Neural cell (in vitro differentiated cells): ENCODE data around the gene CABLES1. TPM values are rescaled to one million over a fixed set of nuclear protein-coding genes. Genes with fewer than 3 reads are reported as not detected.

Source experiments
- H2AFZ ChIP-seq: fragments of 200-600, 300-800 bp; sonication (generic), shearing (Covaris generic); 2 replicates; pipeline ENCODE4 v1.6.0; 2014; ENCODE audit warnings: low read depth, mild to moderate bottlenecking, antibody characterized with exemption, low read length, moderate library complexity
- H3F3A ChIP-seq: fragments of 200-600 bp; shearing (Covaris generic); 2 replicates; pipeline ENCODE4 v1.6.1; 2016; ENCODE audit warnings: mild to moderate bottlenecking, moderate library complexity, mixed read lengths, antibody characterized with exemption, low read length; ENCODE audit not compliant: insufficient read depth, poor library complexity, severe bottlenecking
- H3K27ac ChIP-seq: fragments of 200-600, 300-800 bp; sonication (generic), shearing (Covaris generic); 2 replicates; pipeline ENCODE4 v1.5.1; 2014; ENCODE audit warnings: mild to moderate bottlenecking, low read length, moderate library complexity
- H3K27me3 ChIP-seq: fragments of 300-800, 200-600 bp; sonication (generic), shearing (Covaris generic); 2 replicates; pipeline ENCODE4 v1.6.0; 2014; ENCODE audit warnings: mild to moderate bottlenecking, low read depth, low read length, moderate library complexity; ENCODE audit not compliant: insufficient read depth
- H3K36me3 ChIP-seq: fragments of 300-800, 200-600 bp; sonication (generic), shearing (Covaris generic); 2 replicates; pipeline ENCODE4 v1.5.1; 2014; ENCODE audit warnings: mild to moderate bottlenecking, antibody characterized with exemption, low read length, moderate library complexity; ENCODE audit not compliant: insufficient read depth
- H3K4me2 ChIP-seq: fragments of 300-800, 200-600 bp; sonication (generic), shearing (Covaris generic); 2 replicates; pipeline ENCODE4 v1.6.0; 2014; ENCODE audit warnings: mild to moderate bottlenecking, low read length
- H3K4me3 ChIP-seq: fragments of 300-800, 200-600 bp; sonication (generic), shearing (Covaris generic); 2 replicates; pipeline ENCODE4 v1.5.1; 2014; ENCODE audit warnings: mild to moderate bottlenecking, low read length, moderate library complexity
- H3K79me2 ChIP-seq: fragments of 200-600 bp; shearing (Covaris generic); replicated peaks from 2 replicates; pipeline ENCODE4 v1.6.0; 2014; ENCODE audit warnings: mild to moderate bottlenecking, low read length, moderate library complexity; ENCODE audit not compliant: insufficient read depth
- H3K9ac ChIP-seq: fragments of 300-800, 200-600 bp; sonication (generic), shearing (Covaris generic); 2 replicates; pipeline ENCODE4 v1.6.1; 2016; ENCODE audit warnings: mild to moderate bottlenecking, low read length, mixed read lengths
- H3K9me2 ChIP-seq: fragments of 200-600 bp; shearing (Covaris generic); 2 replicates; pipeline ENCODE4 v1.6.1; 2016; ENCODE audit warnings: mild to moderate bottlenecking, low read length, mixed read lengths; ENCODE audit not compliant: insufficient read depth
- H3K9me3 ChIP-seq: fragments of 200-600, 300-800 bp; sonication (generic), shearing (Covaris generic); 2 replicates; pipeline ENCODE4 v1.6.1; 2016; ENCODE audit warnings: mild to moderate bottlenecking, mixed run types, low read length, moderate library complexity, mixed read lengths
- H4K20me1 ChIP-seq: fragments of 200-600 bp; shearing (Covaris generic); 2 replicates; pipeline ENCODE4 v1.6.1; 2016; ENCODE audit warnings: mild to moderate bottlenecking, mixed run types; ENCODE audit not compliant: insufficient read depth
- EP300 ChIP-seq: fragments of 450-650 bp; conservative IDR thresholded peaks from 2 replicates; pipeline ENCODE4 v1.6.1; 2014; ENCODE audit warnings: antibody characterized with exemption, mild to moderate bottlenecking, moderate library complexity; ENCODE audit not compliant: poor library complexity, severe bottlenecking
- EZH2 ChIP-seq: fragments of 200-600, 300-800 bp; shearing (Covaris generic), sonication (generic); IDR thresholded peaks from 2 replicates; pipeline ENCODE4 v1.6.1; 2014; ENCODE audit warnings: antibody characterized with exemption, low read length, borderline replicate concordance, mild to moderate bottlenecking; ENCODE audit not compliant: insufficient read depth, poor library complexity, severe bottlenecking
- MXI1 ChIP-seq: fragments of 450-650 bp; conservative IDR thresholded peaks from 2 replicates; pipeline ENCODE4 v1.6.1; 2014; ENCODE audit warnings: antibody characterized with exemption, mild to moderate bottlenecking; ENCODE audit not compliant: poor library complexity, severe bottlenecking
- POLR2AphosphoS5 ChIP-seq: IDR thresholded peaks from 2 replicates; pipeline ENCODE4 v1.6.1; 2012
- RAD21 ChIP-seq: fragments of 450-650 bp; conservative IDR thresholded peaks from 2 replicates; pipeline ENCODE4 v1.6.1; 2014; ENCODE audit warnings: antibody characterized with exemption, mild to moderate bottlenecking, moderate library complexity
- SMC3 ChIP-seq: fragments of 450-650 bp; conservative IDR thresholded peaks from 2 replicates; pipeline ENCODE4 v1.6.1; 2014; ENCODE audit warnings: antibody characterized with exemption, mild to moderate bottlenecking, moderate library complexity; ENCODE audit not compliant: poor library complexity
- TAF1 ChIP-seq: IDR thresholded peaks from 2 replicates; pipeline ENCODE4 v1.6.1; 2012; ENCODE audit warnings: low read depth
- polyA plus RNA-seq: library from polyadenylated mRNA; depleted of rRNA; stranded (reverse); fragments of >200 nt; gene quantifications from 2 replicates; pipeline ENCODE4 v1.2.3, GENCODE V29; 2014
- TF ChIP-seq, protein P1 (sequence below): IDR thresholded peaks from 2 replicates; pipeline ENCODE4 v1.6.1; 2012; ENCODE audit warnings: borderline replicate concordance
- TF ChIP-seq, protein P2 (sequence below): fragments of 450-650 bp; IDR thresholded peaks from 2 replicates; pipeline ENCODE4 v1.5.1; 2014; ENCODE audit warnings: antibody characterized with exemption, mild to moderate bottlenecking, moderate library complexity; ENCODE audit not compliant: poor library complexity, severe bottlenecking

CABLES1 gene
- polyA plus RNA-seq, 1 donor from 2014 or later: 1.4 TPM

DNA sequence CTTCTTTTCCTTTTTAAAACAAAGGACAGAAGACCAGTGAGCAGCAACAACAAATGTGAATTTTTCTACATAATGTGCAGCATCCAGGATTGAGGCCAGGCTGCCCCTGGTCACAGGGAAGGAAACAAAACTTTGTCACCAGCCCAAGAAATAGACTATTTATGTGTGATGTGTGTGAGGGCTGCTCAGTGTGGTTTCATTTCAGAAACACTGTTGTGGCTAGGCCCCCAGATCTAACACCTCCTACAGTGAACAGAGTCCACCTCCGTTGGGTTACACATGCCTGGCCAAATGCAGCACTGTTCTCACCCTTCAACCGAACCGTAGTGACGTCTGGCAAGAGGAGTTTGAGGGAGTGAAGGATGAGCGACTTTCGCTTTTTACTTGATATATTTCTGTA lies 171.5 kb downstream of the CABLES1 start:
- Histone ChIP-seq H3K79me2 (no peaks in the 10 kb centered on the region), H3F3A (no peaks in the 10 kb centered on the region), H2AFZ (no peak overlapping the region), H3K9me3 (no peaks in the 10 kb centered on the region), H3K4me2 (no peak overlapping the region), H3K27me3 (no peaks in the 10 kb centered on the region), H3K9ac (no peak overlapping the region), H3K27ac (no peak overlapping the region), H4K20me1 (no peaks in the 10 kb centered on the region), H3K36me3 (no peaks in the 10 kb centered on the region), H3K4me3 (no peak overlapping the region), H3K9me2 (no peaks in the 10 kb centered on the region)
- TF ChIP-seq POLR2AphosphoS5: no peak
- no peak for TF ChIP-seq RAD21
- no peak for TF ChIP-seq TAF1
- no peak for TF ChIP-seq EP300
- TF ChIP-seq MXI1: no peak
- TF ChIP-seq, protein P1, sequence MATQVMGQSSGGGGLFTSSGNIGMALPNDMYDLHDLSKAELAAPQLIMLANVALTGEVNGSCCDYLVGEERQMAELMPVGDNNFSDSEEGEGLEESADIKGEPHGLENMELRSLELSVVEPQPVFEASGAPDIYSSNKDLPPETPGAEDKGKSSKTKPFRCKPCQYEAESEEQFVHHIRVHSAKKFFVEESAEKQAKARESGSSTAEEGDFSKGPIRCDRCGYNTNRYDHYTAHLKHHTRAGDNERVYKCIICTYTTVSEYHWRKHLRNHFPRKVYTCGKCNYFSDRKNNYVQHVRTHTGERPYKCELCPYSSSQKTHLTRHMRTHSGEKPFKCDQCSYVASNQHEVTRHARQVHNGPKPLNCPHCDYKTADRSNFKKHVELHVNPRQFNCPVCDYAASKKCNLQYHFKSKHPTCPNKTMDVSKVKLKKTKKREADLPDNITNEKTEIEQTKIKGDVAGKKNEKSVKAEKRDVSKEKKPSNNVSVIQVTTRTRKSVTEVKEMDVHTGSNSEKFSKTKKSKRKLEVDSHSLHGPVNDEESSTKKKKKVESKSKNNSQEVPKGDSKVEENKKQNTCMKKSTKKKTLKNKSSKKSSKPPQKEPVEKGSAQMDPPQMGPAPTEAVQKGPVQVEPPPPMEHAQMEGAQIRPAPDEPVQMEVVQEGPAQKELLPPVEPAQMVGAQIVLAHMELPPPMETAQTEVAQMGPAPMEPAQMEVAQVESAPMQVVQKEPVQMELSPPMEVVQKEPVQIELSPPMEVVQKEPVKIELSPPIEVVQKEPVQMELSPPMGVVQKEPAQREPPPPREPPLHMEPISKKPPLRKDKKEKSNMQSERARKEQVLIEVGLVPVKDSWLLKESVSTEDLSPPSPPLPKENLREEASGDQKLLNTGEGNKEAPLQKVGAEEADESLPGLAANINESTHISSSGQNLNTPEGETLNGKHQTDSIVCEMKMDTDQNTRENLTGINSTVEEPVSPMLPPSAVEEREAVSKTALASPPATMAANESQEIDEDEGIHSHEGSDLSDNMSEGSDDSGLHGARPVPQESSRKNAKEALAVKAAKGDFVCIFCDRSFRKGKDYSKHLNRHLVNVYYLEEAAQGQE: no peak
- TF ChIP-seq SMC3: no peak
- TF ChIP-seq, protein P2, sequence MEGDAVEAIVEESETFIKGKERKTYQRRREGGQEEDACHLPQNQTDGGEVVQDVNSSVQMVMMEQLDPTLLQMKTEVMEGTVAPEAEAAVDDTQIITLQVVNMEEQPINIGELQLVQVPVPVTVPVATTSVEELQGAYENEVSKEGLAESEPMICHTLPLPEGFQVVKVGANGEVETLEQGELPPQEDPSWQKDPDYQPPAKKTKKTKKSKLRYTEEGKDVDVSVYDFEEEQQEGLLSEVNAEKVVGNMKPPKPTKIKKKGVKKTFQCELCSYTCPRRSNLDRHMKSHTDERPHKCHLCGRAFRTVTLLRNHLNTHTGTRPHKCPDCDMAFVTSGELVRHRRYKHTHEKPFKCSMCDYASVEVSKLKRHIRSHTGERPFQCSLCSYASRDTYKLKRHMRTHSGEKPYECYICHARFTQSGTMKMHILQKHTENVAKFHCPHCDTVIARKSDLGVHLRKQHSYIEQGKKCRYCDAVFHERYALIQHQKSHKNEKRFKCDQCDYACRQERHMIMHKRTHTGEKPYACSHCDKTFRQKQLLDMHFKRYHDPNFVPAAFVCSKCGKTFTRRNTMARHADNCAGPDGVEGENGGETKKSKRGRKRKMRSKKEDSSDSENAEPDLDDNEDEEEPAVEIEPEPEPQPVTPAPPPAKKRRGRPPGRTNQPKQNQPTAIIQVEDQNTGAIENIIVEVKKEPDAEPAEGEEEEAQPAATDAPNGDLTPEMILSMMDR: no peak
- no peak for TF ChIP-seq EZH2

DNA sequence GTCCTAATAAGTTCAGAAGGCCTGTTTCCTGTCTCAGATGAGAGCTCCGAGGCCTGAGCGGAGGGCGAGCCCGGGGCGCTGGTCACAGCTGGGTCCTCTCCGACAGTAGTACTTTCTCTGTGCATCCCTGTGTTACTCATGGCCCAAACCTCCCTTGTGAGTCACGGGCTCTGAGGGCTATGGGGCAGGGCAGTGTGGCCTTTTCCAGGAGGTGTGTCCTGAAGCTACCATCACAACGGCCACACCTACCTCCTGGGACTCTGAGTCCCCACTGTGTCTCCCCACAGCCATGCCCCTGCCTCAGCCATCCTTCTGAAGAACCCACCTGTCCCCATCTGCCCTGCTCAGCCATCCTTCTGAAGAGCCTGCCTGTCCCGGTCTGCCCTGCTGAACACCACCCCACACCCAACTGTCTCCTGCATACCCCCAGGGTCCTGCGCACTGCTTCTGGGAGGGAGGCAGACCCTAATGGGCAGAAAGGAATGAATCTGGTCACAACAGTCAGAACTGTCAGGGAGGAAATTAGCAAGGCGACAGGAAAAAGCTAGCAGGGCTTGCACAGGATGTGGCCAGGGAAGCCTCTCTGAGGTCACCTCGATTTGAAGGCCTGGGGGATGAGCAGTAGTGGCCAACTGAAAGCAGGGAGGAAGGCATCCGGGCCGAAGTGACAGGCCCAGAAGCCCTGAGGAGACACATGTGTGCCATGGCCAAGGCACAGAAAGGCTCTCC lies 172.4 kb downstream of the CABLES1 start:
- no peaks in the 10 kb centered on the region for H3K27me3 ChIP-seq
- no peaks in the 10 kb centered on the region for H3K79me2 ChIP-seq
- H3K27ac ChIP-seq: no peak overlapping the region
- H3K36me3 ChIP-seq: no peaks in the 10 kb centered on the region
- H3K9me3 ChIP-seq: no peaks in the 10 kb centered on the region
- TF ChIP-seq EZH2: no peak
- TF ChIP-seq, protein P1: no peak
- TF ChIP-seq, protein P2: no peak
- no peak for TF ChIP-seq RAD21
- no peak for TF ChIP-seq MXI1
- TF ChIP-seq TAF1: no peak
- no peak for TF ChIP-seq EP300
- TF ChIP-seq POLR2AphosphoS5: no peak
- no peak overlapping the region for H3K4me3 ChIP-seq
- H4K20me1 ChIP-seq: no peaks in the 10 kb centered on the region
- no peak overlapping the region for H3K4me2 ChIP-seq
- no peaks in the 10 kb centered on the region for H3F3A ChIP-seq
- no peak overlapping the region for H2AFZ ChIP-seq
- no peak overlapping the region for H3K9ac ChIP-seq
- H3K9me2 ChIP-seq: no peaks in the 10 kb centered on the region
